22Rv1 (cell line): ENCODE data around the gene KCNV2.
A peak's percentile ranks its signal among the peaks of the same experiment; 100 is the strongest.

ENCODE experiments used
- H3K27ac ChIP-seq: fragments of 450-650 bp; 2 replicates; pipeline ENCODE4 v1.5.1; 2017
- CTCF ChIP-seq: fragments of 450-650 bp; IDR thresholded peaks from 2 replicates; pipeline ENCODE4 v1.5.1; 2017; ENCODE audit warnings: mild to moderate bottlenecking
- ZFX ChIP-seq: fragments of 450-650 bp; IDR thresholded peaks from 2 replicates; pipeline ENCODE4 v1.6.1; 2017; ENCODE audit warnings: antibody characterized with exemption, borderline replicate concordance

The KCNV2 gene

GRCh38 chr9:2718698-2719033, 1.4 kb downstream of the KCNV2 start:
- no peak overlapping the region for H3K27ac ChIP-seq
- no peak for TF ChIP-seq CTCF
- TF ChIP-seq ZFX, result no peak

- peak overlapping the region; percentile 3; the same call in 1 of the 2 replicates for H3K27ac ChIP-seq
- TF ChIP-seq CTCF (no peak), ZFX (no peak)
Observed at GRCh38 chr9:2720179-2720654, 2.9 kb downstream of the KCNV2 start.

- H3K27ac ChIP-seq, result no peak overlapping the region
- TF ChIP-seq ZFX (no peak), CTCF (no peak)
Observed at GRCh38 chr9:2722715-2723114, 5.4 kb downstream of the KCNV2 start.

- no peak overlapping the region for H3K27ac ChIP-seq
- TF ChIP-seq ZFX, result no peak
- TF ChIP-seq CTCF, result no peak
Observed at GRCh38 chr9:2723376-2724065, 6.2 kb downstream of the KCNV2 start.

GRCh38 chr9:2725126-2725525, 7.8 kb downstream of the KCNV2 start:
- H3K27ac ChIP-seq, result no peak overlapping the region
- TF ChIP-seq ZFX (no peak), CTCF (no peak)

- H3K27ac ChIP-seq, result no peak overlapping the region
- TF ChIP-seq CTCF (no peak), ZFX (no peak)
Observed at GRCh38 chr9:2725898-2726649, 8.8 kb downstream of the KCNV2 start.

GRCh38 chr9:2726650-2727340, 9.5 kb downstream of the KCNV2 start:
- TF ChIP-seq ZFX (no peak), CTCF (no peak)

More at GRCh38 chr9:2726650-2727340, 9.5 kb downstream of the KCNV2 start:
- H3K27ac ChIP-seq, result no peak overlapping the region
